GM23338 (cell line): ENCODE measurements around the gene KLHL18. TPM values are rescaled to one million over a fixed set of nuclear protein-coding genes. Genes with fewer than 3 reads are reported as not detected.
A peak's percentile ranks its signal among the peaks of the same experiment; 100 is the strongest.

ENCODE experiments used
- ATAC-seq: fragments of 200-7000 bp; cut with Tn5 transposase; 3 replicates; pipeline ENCODE4 v1.9.1; 2020
- DNase-seq: peaks from one replicate; pipeline ENCODE4 v3.0.0-alpha.2; 2015; ENCODE audit warnings: low spot score
- H2AFZ ChIP-seq: fragments of 200-600 bp; sonication (generic); 2 replicates; pipeline ENCODE4 v1.8.0; 2016; ENCODE audit warnings: antibody characterized with exemption, mild to moderate bottlenecking, moderate library complexity
- H3F3A ChIP-seq: fragments of 200-600 bp; sonication (generic); replicated peaks from 2 replicates; pipeline ENCODE4 v1.8.0; 2017; ENCODE audit warnings: antibody characterized with exemption, mixed run types, low read depth
- H3K27ac ChIP-seq: fragments of 200-600 bp; sonication (generic); 2 replicates; pipeline ENCODE4 v1.6.1; 2016; ENCODE audit warnings: low read depth
- H3K27me3 ChIP-seq: fragments of 200-600 bp; sonication (generic); 2 replicates; pipeline ENCODE4 v1.8.0; 2016; ENCODE audit warnings: mild to moderate bottlenecking, mixed run types, moderate library complexity; ENCODE audit not compliant: insufficient read depth
- H3K36me3 ChIP-seq: fragments of 200-600 bp; sonication (generic); 2 replicates; pipeline ENCODE4 v1.8.0; 2016; ENCODE audit warnings: mild to moderate bottlenecking; ENCODE audit not compliant: insufficient read depth
- H3K4me1 ChIP-seq: fragments of 200-600 bp; sonication (generic); 2 replicates; pipeline ENCODE4 v1.8.0; 2016; ENCODE audit warnings: mild to moderate bottlenecking, moderate library complexity; ENCODE audit not compliant: insufficient read depth
- H3K4me2 ChIP-seq: fragments of 200-600 bp; sonication (generic); 2 replicates; pipeline ENCODE4 v1.7.1; 2017; ENCODE audit warnings: mixed run types
- H3K4me3 ChIP-seq: fragments of 200-600 bp; sonication (generic); 2 replicates; pipeline ENCODE4 v1.6.1; 2016; ENCODE audit warnings: mixed run types
- H3K79me2 ChIP-seq: fragments of 200-600 bp; sonication (generic); replicated peaks from 2 replicates; pipeline ENCODE4 v1.8.0; 2017; ENCODE audit warnings: mild to moderate bottlenecking; ENCODE audit not compliant: insufficient read depth
- H3K9me2 ChIP-seq: fragments of 200-600 bp; sonication (generic); 2 replicates; pipeline ENCODE4 v1.8.0; 2017; ENCODE audit not compliant: insufficient read depth
- H4K20me1 ChIP-seq: fragments of 200-600 bp; sonication (generic); replicated peaks from 2 replicates; pipeline ENCODE4 v1.8.0; 2017; ENCODE audit warnings: mild to moderate bottlenecking; ENCODE audit not compliant: insufficient read depth
- H3K27ac Mint-ChIP-seq: 2 replicates; pipeline ENCODE4 v1.8.0; 2020; ENCODE audit warnings: inconsistent platforms, mild to moderate bottlenecking, moderate library complexity, mixed read lengths
- H3K27me3 Mint-ChIP-seq: 3 replicates; pipeline ENCODE4 v1.8.0; 2022; ENCODE audit warnings: low read depth, mild to moderate bottlenecking, moderate library complexity, mixed read lengths, inconsistent platforms; ENCODE audit not compliant: insufficient read depth, poor library complexity
- H3K36me3 Mint-ChIP-seq: 3 replicates; pipeline ENCODE4 v1.8.0; 2021; ENCODE audit warnings: low read depth, mild to moderate bottlenecking, inconsistent platforms, moderate library complexity, mixed read lengths
- H3K4me1 Mint-ChIP-seq: 3 replicates; pipeline ENCODE4 v1.8.0; 2020; ENCODE audit warnings: mild to moderate bottlenecking, inconsistent platforms, mixed read lengths
- H3K4me3 Mint-ChIP-seq: 3 replicates; pipeline ENCODE4 v1.8.0; 2021; ENCODE audit warnings: moderate library complexity, mild to moderate bottlenecking, inconsistent platforms, mixed read lengths
- H3K9me3 Mint-ChIP-seq: 3 replicates; pipeline ENCODE4 v1.8.0; 2020; ENCODE audit warnings: moderate library complexity, mild to moderate bottlenecking, inconsistent platforms, mixed read lengths
- CREB1 ChIP-seq: fragments of 250-450 bp; sonication (Bioruptor Pico); IDR thresholded peaks from 2 replicates; pipeline ENCODE4 v1.5.0; 2020; ENCODE audit warnings: low read depth, mild to moderate bottlenecking, moderate library complexity
- EZH2 ChIP-seq: fragments of 200-600 bp; sonication (generic); IDR thresholded peaks from one replicate; pipeline ENCODE4 v1.8.0; 2017; ENCODE audit warnings: antibody characterized with exemption, mild to moderate bottlenecking, low read depth; ENCODE audit not compliant: unreplicated experiment
- EZH2phosphoT487 ChIP-seq: fragments of 200-600 bp; sonication (generic); IDR thresholded peaks from one replicate; pipeline ENCODE4 v1.8.1; 2018; ENCODE audit warnings: antibody characterized with exemption; ENCODE audit not compliant: unreplicated experiment
- JUNB ChIP-seq: IDR thresholded peaks from one replicate; pipeline ENCODE4 v1.6.1; 2016; ENCODE audit warnings: antibody characterized with exemption; ENCODE audit not compliant: unreplicated experiment
- NANOG ChIP-seq: IDR thresholded peaks from 2 replicates; pipeline ENCODE4 v1.6.1; 2016; ENCODE audit warnings: antibody characterized with exemption, borderline replicate concordance
- POLR2AphosphoS5 ChIP-seq: IDR thresholded peaks from 2 replicates; pipeline ENCODE4 v1.6.1; 2016; ENCODE audit warnings: antibody characterized with exemption, low read depth
- STAT1 ChIP-seq: IDR thresholded peaks from one replicate; pipeline ENCODE4 v1.6.1; 2016; ENCODE audit warnings: antibody characterized with exemption; ENCODE audit not compliant: unreplicated experiment
- ZNF114 ChIP-seq: fragments of 250-450 bp; sonication (Bioruptor Pico); IDR thresholded peaks from 2 replicates; pipeline ENCODE4 v1.5.0; 2020; ENCODE audit warnings: mild to moderate bottlenecking, moderate library complexity
- ZNF331 ChIP-seq: fragments of 250-450 bp; sonication (Bioruptor Pico); IDR thresholded peaks from 2 replicates; pipeline ENCODE4 v1.5.0; 2020; ENCODE audit warnings: low read depth, mild to moderate bottlenecking, moderate library complexity
- polyA plus RNA-seq: library from polyadenylated mRNA; unstranded; fragments of >200 nt; fragmentation: Nextera tagmentation; extraction: Ambion mirVana; gene quantifications from 2 replicates; pipeline ENCODE4 v1.2.1, GENCODE V29; 2016
- total RNA-seq: library from RNA; depleted of rRNA; stranded (reverse); fragments of >200 nt; shearing (Covaris generic); gene quantifications from 2 replicates; pipeline ENCODE4 v1.2.3, GENCODE V29; 2014
- TF ChIP-seq, protein P1 (sequence below): IDR thresholded peaks from one replicate; pipeline ENCODE4 v1.6.1; 2018; ENCODE audit warnings: antibody characterized with exemption; ENCODE audit not compliant: unreplicated experiment
- TF ChIP-seq, protein P2 (sequence below), 2 experiments: fragments of 200-600 bp in 1 of 2; sonication (generic) in 1 of 2; conservative IDR thresholded peaks; 2 replicates each; pipeline versions ENCODE4 v1.5.1 to v1.6.1; 2016 to 2017; ENCODE audit warnings: antibody characterized with exemption in 2 of 2, low read depth in 2 of 2, mild to moderate bottlenecking in 2 of 2, moderate library complexity in 1 of 2
- TF ChIP-seq, protein P3 (sequence below): IDR thresholded peaks from 2 replicates; pipeline ENCODE4 v1.6.1; 2016; ENCODE audit warnings: antibody characterized with exemption
- TF ChIP-seq, protein P4 (sequence below): fragments of 250-450 bp; sonication (Bioruptor Pico); IDR thresholded peaks from 2 replicates; pipeline ENCODE4 v1.5.0; 2020; ENCODE audit warnings: mild to moderate bottlenecking, moderate library complexity

The KLHL18 gene
- total and polyA plus RNA-seq, 2 experiments from 2014 or later = 11.3 to 18.1 TPM

DNA sequence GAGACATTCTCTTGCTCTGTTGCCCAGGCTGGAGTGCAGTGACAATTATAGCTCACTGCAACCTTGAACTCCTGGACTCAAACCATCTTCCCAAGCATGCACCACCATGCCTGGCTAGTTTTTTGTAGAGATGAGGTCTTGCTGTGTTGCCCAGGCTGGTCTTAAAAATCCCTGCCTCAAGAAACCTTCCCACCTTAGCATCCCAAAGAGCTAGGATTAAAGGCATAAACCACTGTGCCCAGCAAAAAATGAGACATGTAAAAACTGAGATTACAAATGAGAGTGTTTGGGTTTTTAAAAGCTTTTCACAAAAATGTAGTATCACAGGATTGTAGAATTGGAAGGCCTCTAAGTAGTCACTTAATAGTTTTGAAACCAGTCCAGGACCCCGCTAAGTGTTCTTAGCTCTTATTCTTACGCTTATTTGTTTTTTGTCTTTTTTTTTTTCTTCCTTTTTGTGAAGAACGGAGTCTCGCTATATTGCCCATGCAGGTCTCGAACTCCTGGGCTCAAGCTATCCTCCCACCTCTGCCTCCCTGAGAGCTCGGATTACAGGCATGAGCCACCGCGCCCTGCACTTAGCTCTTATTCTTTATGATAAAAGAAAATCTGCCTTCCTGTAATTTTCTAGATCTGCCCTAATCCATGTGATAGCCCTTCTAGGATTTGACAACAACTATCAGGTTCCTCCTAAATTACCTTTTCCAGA is 31.5 kb downstream of the KLHL18 start:
- H3K4me2 ChIP-seq = no peak overlapping the region
- no peaks in the 10 kb centered on the region for H3K27me3 Mint-ChIP-seq
- peaks cover 10% of the 10 kb centered on the region; the same call in 1 of the 2 replicates for H3K79me2 ChIP-seq
- H3K27me3 ChIP-seq = no peaks in the 10 kb centered on the region
- H3F3A ChIP-seq = no peaks in the 10 kb centered on the region
- TF ChIP-seq EZH2 = no peak
- TF ChIP-seq, protein P1, sequence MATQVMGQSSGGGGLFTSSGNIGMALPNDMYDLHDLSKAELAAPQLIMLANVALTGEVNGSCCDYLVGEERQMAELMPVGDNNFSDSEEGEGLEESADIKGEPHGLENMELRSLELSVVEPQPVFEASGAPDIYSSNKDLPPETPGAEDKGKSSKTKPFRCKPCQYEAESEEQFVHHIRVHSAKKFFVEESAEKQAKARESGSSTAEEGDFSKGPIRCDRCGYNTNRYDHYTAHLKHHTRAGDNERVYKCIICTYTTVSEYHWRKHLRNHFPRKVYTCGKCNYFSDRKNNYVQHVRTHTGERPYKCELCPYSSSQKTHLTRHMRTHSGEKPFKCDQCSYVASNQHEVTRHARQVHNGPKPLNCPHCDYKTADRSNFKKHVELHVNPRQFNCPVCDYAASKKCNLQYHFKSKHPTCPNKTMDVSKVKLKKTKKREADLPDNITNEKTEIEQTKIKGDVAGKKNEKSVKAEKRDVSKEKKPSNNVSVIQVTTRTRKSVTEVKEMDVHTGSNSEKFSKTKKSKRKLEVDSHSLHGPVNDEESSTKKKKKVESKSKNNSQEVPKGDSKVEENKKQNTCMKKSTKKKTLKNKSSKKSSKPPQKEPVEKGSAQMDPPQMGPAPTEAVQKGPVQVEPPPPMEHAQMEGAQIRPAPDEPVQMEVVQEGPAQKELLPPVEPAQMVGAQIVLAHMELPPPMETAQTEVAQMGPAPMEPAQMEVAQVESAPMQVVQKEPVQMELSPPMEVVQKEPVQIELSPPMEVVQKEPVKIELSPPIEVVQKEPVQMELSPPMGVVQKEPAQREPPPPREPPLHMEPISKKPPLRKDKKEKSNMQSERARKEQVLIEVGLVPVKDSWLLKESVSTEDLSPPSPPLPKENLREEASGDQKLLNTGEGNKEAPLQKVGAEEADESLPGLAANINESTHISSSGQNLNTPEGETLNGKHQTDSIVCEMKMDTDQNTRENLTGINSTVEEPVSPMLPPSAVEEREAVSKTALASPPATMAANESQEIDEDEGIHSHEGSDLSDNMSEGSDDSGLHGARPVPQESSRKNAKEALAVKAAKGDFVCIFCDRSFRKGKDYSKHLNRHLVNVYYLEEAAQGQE = no peak
- no peak for TF ChIP-seq EZH2phosphoT487
- TF ChIP-seq, protein P2, sequence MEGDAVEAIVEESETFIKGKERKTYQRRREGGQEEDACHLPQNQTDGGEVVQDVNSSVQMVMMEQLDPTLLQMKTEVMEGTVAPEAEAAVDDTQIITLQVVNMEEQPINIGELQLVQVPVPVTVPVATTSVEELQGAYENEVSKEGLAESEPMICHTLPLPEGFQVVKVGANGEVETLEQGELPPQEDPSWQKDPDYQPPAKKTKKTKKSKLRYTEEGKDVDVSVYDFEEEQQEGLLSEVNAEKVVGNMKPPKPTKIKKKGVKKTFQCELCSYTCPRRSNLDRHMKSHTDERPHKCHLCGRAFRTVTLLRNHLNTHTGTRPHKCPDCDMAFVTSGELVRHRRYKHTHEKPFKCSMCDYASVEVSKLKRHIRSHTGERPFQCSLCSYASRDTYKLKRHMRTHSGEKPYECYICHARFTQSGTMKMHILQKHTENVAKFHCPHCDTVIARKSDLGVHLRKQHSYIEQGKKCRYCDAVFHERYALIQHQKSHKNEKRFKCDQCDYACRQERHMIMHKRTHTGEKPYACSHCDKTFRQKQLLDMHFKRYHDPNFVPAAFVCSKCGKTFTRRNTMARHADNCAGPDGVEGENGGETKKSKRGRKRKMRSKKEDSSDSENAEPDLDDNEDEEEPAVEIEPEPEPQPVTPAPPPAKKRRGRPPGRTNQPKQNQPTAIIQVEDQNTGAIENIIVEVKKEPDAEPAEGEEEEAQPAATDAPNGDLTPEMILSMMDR (conservative IDR thresholded peaks at IDR 0.05; ENCODE audit: low read depth in 2 of 2) = no peak
- TF ChIP-seq ZNF114 (CRISPR knock-in tag) = no peak
- no peak for TF ChIP-seq CREB1 (CRISPR knock-in tag)
- TF ChIP-seq, protein P3, sequence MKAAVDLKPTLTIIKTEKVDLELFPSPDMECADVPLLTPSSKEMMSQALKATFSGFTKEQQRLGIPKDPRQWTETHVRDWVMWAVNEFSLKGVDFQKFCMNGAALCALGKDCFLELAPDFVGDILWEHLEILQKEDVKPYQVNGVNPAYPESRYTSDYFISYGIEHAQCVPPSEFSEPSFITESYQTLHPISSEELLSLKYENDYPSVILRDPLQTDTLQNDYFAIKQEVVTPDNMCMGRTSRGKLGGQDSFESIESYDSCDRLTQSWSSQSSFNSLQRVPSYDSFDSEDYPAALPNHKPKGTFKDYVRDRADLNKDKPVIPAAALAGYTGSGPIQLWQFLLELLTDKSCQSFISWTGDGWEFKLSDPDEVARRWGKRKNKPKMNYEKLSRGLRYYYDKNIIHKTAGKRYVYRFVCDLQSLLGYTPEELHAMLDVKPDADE = no peak
- TF ChIP-seq ZNF331 (CRISPR knock-in tag) = no peak
- TF ChIP-seq NANOG = no peak
- no peak for TF ChIP-seq JUNB
- no peak for TF ChIP-seq POLR2AphosphoS5
- no peak for TF ChIP-seq STAT1
- TF ChIP-seq, protein P4, sequence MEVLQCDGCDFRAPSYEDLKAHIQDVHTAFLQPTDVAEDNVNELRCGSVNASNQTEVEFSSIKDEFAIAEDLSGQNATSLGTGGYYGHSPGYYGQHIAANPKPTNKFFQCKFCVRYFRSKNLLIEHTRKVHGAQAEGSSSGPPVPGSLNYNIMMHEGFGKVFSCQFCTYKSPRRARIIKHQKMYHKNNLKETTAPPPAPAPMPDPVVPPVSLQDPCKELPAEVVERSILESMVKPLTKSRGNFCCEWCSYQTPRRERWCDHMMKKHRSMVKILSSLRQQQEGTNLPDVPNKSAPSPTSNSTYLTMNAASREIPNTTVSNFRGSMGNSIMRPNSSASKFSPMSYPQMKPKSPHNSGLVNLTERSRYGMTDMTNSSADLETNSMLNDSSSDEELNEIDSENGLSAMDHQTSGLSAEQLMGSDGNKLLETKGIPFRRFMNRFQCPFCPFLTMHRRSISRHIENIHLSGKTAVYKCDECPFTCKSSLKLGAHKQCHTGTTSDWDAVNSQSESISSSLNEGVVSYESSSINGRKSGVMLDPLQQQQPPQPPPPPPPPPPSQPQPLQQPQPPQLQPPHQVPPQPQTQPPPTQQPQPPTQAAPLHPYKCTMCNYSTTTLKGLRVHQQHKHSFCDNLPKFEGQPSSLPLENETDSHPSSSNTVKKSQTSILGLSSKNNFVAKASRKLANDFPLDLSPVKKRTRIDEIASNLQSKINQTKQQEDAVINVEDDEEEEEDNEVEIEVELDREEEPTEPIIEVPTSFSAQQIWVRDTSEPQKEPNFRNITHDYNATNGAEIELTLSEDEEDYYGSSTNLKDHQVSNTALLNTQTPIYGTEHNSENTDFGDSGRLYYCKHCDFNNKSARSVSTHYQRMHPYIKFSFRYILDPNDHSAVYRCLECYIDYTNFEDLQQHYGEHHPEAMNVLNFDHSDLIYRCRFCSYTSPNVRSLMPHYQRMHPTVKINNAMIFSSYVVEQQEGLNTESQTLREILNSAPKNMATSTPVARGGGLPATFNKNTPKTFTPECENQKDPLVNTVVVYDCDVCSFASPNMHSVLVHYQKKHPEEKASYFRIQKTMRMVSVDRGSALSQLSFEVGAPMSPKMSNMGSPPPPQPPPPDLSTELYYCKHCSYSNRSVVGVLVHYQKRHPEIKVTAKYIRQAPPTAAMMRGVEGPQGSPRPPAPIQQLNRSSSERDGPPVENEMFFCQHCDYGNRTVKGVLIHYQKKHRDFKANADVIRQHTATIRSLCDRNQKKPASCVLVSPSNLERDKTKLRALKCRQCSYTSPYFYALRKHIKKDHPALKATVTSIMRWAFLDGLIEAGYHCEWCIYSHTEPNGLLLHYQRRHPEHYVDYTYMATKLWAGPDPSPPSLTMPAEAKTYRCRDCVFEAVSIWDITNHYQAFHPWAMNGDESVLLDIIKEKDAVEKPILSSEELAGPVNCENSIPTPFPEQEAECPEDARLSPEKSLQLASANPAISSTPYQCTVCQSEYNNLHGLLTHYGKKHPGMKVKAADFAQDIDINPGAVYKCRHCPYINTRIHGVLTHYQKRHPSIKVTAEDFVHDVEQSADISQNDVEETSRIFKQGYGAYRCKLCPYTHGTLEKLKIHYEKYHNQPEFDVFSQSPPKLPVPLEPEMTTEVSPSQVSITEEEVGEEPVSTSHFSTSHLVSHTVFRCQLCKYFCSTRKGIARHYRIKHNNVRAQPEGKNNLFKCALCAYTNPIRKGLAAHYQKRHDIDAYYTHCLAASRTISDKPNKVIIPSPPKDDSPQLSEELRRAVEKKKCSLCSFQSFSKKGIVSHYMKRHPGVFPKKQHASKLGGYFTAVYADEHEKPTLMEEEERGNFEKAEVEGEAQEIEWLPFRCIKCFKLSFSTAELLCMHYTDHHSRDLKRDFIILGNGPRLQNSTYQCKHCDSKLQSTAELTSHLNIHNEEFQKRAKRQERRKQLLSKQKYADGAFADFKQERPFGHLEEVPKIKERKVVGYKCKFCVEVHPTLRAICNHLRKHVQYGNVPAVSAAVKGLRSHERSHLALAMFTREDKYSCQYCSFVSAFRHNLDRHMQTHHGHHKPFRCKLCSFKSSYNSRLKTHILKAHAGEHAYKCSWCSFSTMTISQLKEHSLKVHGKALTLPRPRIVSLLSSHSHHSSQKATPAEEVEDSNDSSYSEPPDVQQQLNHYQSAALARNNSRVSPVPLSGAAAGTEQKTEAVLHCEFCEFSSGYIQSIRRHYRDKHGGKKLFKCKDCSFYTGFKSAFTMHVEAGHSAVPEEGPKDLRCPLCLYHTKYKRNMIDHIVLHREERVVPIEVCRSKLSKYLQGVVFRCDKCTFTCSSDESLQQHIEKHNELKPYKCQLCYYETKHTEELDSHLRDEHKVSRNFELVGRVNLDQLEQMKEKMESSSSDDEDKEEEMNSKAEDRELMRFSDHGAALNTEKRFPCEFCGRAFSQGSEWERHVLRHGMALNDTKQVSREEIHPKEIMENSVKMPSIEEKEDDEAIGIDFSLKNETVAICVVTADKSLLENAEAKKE (CRISPR knock-in tag) = no peak
- no peak for DNase-seq
- no peak overlapping the region for H3K27ac Mint-ChIP-seq
- H3K4me1 Mint-ChIP-seq = peaks cover 11% of the 10 kb centered on the region; the same call in 2 of the 3 replicates
- no peaks in the 10 kb centered on the region for H3K9me2 ChIP-seq
- peaks cover 12% of the 10 kb centered on the region for H3K9me3 Mint-ChIP-seq
- H3K4me3 ChIP-seq = no peak overlapping the region
- H2AFZ ChIP-seq = no peak overlapping the region
- H3K36me3 Mint-ChIP-seq = peaks cover 17% of the 10 kb centered on the region
- H3K27ac ChIP-seq = 0 out of 2 replicates have a peak overlapping the region, but pooled peaks have one; percentile 5
- H3K4me3 Mint-ChIP-seq = no peak overlapping the region
- H4K20me1 ChIP-seq = peaks cover 23% of the 10 kb centered on the region
- peaks cover 5% of the 10 kb centered on the region; the same call in 1 of the 2 replicates for H3K4me1 ChIP-seq
- no peaks in the 10 kb centered on the region for H3K36me3 ChIP-seq
- ATAC-seq = no peak
